ENCODE measurements around the gene GRM8. TPM values are rescaled to one million over a fixed set of nuclear protein-coding genes. Genes with fewer than 3 reads are reported as not detected.

The GRM8 gene
- total and polyA plus RNA-seq, 9 of the 15 experiments (the other 6 are each of a cell fraction or from before 2014, with no cell fraction given): 0.13 TPM; not detected in 7

DNA sequence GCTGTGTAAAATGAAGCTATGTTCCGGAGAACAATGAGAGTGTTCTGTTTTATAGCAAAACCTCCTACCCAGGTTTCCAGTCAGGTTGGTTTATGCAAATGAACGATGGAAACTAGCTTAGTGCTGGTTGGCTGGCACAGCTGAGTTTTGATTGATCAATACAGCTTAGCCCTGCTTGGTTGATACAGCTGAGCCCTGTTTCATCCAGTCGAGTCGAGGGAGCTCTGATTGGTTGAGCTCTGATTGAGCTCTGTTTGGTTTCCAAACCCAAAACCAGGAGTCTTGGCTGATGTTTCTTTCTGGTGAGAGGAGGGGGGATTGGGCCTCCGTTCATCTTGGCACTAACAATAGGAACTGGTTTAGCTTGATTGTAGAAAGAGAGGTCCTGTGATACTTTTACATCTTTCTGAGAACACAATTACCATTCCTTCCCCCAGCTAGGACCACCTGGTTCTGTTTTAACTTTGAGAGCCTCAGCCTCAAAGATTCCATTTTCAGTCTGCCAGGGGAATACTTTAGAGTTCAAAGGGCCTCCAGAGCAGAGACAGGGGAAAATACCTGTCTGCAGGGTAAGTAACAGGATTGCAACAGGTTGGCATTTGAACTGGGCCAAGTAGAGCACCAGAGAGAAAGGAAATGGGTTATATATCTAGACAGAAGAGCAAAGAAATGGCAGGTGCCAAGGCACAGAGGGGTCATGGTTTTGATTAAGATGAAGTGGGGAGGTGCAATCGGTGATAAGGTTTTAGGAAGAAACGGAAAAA is 210.9 kb downstream of the GRM8 start (continued):
- no peak for TF ChIP-seq ZNF444 (CRISPR knock-in tag; IDR thresholded peaks at IDR 0.05)
- TF ChIP-seq TBP (optimal IDR thresholded peaks at IDR 0.05; ENCODE audit: low read depth, low read length): no peak
- TF ChIP-seq ZNF133 (CRISPR knock-in tag; IDR thresholded peaks at IDR 0.05): no peak
- TF ChIP-seq ZC3H4 (CRISPR knock-in tag; IDR thresholded peaks at IDR 0.05; ENCODE audit: borderline replicate concordance): no peak
- no peak for TF ChIP-seq DMBX1 (CRISPR knock-in tag; IDR thresholded peaks at IDR 0.05; ENCODE audit: borderline replicate concordance)
- no peak for TF ChIP-seq POLR2H (tag; IDR thresholded peaks at IDR 0.05; ENCODE audit: low read depth)
- TF ChIP-seq SRSF3 (IDR thresholded peaks at IDR 0.05; ENCODE audit: insufficient read depth, low read length): no peak
- no peak for TF ChIP-seq GATA2 (CRISPR knock-in tag; IDR thresholded peaks at IDR 0.05)
- TF ChIP-seq HOXB6 (CRISPR knock-in tag; IDR thresholded peaks at IDR 0.05; ENCODE audit: borderline replicate concordance): no peak

DNA sequence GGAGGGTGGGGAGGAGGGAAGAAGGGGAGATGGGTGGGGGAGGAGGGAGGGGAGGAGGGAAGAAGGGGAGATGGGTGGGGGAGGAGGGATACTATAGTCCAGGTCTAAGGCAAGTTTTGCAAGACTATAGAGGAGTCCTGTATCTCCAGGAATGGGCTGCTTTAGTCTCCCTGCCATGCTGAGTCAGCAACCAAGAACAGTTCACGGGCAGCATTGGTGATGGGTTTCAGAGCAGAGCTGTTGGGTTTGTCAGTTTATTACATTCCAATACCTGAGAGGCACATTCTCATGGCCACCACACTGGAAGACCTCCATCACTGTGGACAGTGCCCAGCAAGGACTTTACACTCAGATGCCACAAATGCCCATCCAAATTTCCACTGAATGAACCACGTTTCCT is 212.7 kb downstream of the GRM8 start:
- H3K4me3 ChIP-seq: no peak overlapping the region
- H3K36me3 ChIP-seq (ENCODE audit: control insufficient read depth, insufficient read depth, low read length): no peaks in the 10 kb centered on the region
- no peaks in the 10 kb centered on the region for H3K9me3 ChIP-seq (replicated peaks; ENCODE audit: control insufficient read depth, insufficient read depth, low read depth, low read length)
- H3K9me1 ChIP-seq (ENCODE audit: control insufficient read depth, insufficient read depth, low read length): no peaks in the 10 kb centered on the region
- no peaks in the 10 kb centered on the region for H3K4me1 ChIP-seq (replicated peaks in 1 of 2; ENCODE audit: control insufficient read depth in 2 of 2, insufficient read depth in 2 of 2, low read length in 2 of 2)
- no peaks in the 10 kb centered on the region for H3K79me2 ChIP-seq (ENCODE audit: control insufficient read depth, insufficient read depth, low read length)
- ChIA-PET POLR2A (no interaction called here), CTCF (ENCODE audit: low intra/inter-chr PET ratio) (no interaction called here)
- H3K27me3 ChIP-seq (ENCODE audit: control insufficient read depth in 2 of 2, insufficient read depth in 2 of 2, low read length in 2 of 2): no peaks in the 10 kb centered on the region
- H3K27ac ChIP-seq (ENCODE audit: extremely low read depth, low read depth, low read length): no peak overlapping the region
- DNase-seq (ENCODE audit: extremely low read depth in 1 of 4, low spot score in 3 of 4) (no peak), ATAC-seq (no peak), FAIRE-seq (no peak)
- no TSS peak for BruUV-seq (replicated peaks)
- H3K4me2 ChIP-seq (ENCODE audit: insufficient read depth, low read length): no peak overlapping the region
- in situ Hi-C loops (cut with MboI): no loop called here
- intact Hi-C loops (cut with micrococcal nuclease): no loop called here
- H2AFZ ChIP-seq (ENCODE audit: low read depth, low read length): no peak overlapping the region
- WGBS (ENCODE audit: insufficient coverage, low coverage, missing lambda C conversion rate): 0% methylated on average over 2 of the region's 2 CpGs
- H4K20me1 ChIP-seq (replicated peaks; ENCODE audit: control insufficient read depth, insufficient read depth, low read length): no peaks in the 10 kb centered on the region
- H3K9ac ChIP-seq (ENCODE audit: insufficient read depth in 1 of 2, low read depth in 2 of 2, low read length in 2 of 2): no peak overlapping the region
- TF ChIP-seq MAFK (IDR thresholded peaks at IDR 0.05; ENCODE audit: low read length): peak; percentile 53
- TF ChIP-seq, protein P1, sequence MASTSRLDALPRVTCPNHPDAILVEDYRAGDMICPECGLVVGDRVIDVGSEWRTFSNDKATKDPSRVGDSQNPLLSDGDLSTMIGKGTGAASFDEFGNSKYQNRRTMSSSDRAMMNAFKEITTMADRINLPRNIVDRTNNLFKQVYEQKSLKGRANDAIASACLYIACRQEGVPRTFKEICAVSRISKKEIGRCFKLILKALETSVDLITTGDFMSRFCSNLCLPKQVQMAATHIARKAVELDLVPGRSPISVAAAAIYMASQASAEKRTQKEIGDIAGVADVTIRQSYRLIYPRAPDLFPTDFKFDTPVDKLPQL (IDR thresholded peaks at IDR 0.05; ENCODE audit: extremely low read depth, insufficient read length): no peak
- TF ChIP-seq ZNF212 (CRISPR knock-in tag; IDR thresholded peaks at IDR 0.05): no peak
- TF ChIP-seq RB1 (IDR thresholded peaks at IDR 0.05; ENCODE audit: low read depth): no peak
- no peak for TF ChIP-seq FOXA1 (IDR thresholded peaks at IDR 0.05; ENCODE audit: borderline replicate concordance)
- TF ChIP-seq, protein P2, sequence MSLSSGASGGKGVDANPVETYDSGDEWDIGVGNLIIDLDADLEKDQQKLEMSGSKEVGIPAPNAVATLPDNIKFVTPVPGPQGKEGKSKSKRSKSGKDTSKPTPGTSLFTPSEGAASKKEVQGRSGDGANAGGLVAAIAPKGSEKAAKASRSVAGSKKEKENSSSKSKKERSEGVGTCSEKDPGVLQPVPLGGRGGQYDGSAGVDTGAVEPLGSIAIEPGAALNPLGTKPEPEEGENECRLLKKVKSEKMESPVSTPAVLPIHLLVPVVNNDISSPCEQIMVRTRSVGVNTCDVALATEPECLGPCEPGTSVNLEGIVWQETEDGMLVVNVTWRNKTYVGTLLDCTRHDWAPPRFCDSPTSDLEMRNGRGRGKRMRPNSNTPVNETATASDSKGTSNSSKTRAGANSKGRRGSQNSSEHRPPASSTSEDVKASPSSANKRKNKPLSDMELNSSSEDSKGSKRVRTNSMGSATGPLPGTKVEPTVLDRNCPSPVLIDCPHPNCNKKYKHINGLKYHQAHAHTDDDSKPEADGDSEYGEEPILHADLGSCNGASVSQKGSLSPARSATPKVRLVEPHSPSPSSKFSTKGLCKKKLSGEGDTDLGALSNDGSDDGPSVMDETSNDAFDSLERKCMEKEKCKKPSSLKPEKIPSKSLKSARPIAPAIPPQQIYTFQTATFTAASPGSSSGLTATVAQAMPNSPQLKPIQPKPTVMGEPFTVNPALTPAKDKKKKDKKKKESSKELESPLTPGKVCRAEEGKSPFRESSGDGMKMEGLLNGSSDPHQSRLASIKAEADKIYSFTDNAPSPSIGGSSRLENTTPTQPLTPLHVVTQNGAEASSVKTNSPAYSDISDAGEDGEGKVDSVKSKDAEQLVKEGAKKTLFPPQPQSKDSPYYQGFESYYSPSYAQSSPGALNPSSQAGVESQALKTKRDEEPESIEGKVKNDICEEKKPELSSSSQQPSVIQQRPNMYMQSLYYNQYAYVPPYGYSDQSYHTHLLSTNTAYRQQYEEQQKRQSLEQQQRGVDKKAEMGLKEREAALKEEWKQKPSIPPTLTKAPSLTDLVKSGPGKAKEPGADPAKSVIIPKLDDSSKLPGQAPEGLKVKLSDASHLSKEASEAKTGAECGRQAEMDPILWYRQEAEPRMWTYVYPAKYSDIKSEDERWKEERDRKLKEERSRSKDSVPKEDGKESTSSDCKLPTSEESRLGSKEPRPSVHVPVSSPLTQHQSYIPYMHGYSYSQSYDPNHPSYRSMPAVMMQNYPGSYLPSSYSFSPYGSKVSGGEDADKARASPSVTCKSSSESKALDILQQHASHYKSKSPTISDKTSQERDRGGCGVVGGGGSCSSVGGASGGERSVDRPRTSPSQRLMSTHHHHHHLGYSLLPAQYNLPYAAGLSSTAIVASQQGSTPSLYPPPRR (CRISPR knock-in tag; IDR thresholded peaks at IDR 0.05; ENCODE audit: borderline replicate concordance): no peak
- TF ChIP-seq C11orf30 (IDR thresholded peaks at IDR 0.05; ENCODE audit: low read depth): peak; percentile 21; the same call in 1 of the 2 replicates
- TF ChIP-seq MAFF (IDR thresholded peaks at IDR 0.05; ENCODE audit: low read length): peak; percentile 40; the same call in 1 of the 2 replicates

Measured in K562 (cell line).